HepG2 (cell line): ENCODE measurements around the gene SDHAF3. TPM values are rescaled to one million over a fixed set of nuclear protein-coding genes. Genes with fewer than 3 reads are reported as not detected.

ENCODE experiments used
- FOXC1 ChIP-seq: sonication (generic); formaldehyde crosslinking; IDR thresholded peaks from 2 replicates; pipeline ENCODE4 v1.8.0; 2022; ENCODE audit warnings: mild to moderate bottlenecking, missing genetic modification reagents, borderline replicate concordance
- HIVEP1 ChIP-seq: sonication (generic); formaldehyde crosslinking; IDR thresholded peaks from 2 replicates; pipeline ENCODE4 v1.4.0; 2020; ENCODE audit warnings: mild to moderate bottlenecking, missing genetic modification reagents
- HOXA5 ChIP-seq: sonication (generic); formaldehyde crosslinking; IDR thresholded peaks from 2 replicates; pipeline ENCODE4 v1.4.0; 2020; ENCODE audit warnings: missing genetic modification reagents
- KDM2A ChIP-seq: sonication (generic); formaldehyde crosslinking; IDR thresholded peaks from 2 replicates; pipeline ENCODE4 v1.4.0; 2020; ENCODE audit warnings: low read depth, missing genetic modification reagents, borderline replicate concordance
- KLF12 ChIP-seq: sonication (generic); formaldehyde crosslinking; IDR thresholded peaks from 2 replicates; pipeline ENCODE4 v1.4.0; 2020; ENCODE audit warnings: missing genetic modification reagents, borderline replicate concordance
- MAZ ChIP-seq, 2 experiments: sonication (generic) in 1 of 2; formaldehyde crosslinking in 1 of 2; IDR thresholded peaks; 2 replicates each; pipeline versions ENCODE4 v1.5.0 to v1.6.1; 2012 to 2020; ENCODE audit warnings: low read depth in 2 of 2, mild to moderate bottlenecking in 2 of 2, borderline replicate concordance in 1 of 2, improper control_type of control experiment in 1 of 2, low read length in 1 of 2, missing genetic modification reagents in 1 of 2, moderate library complexity in 1 of 2
- MIER2 ChIP-seq: IDR thresholded peaks from 2 replicates; pipeline ENCODE4 v1.6.1; 2016; ENCODE audit warnings: missing biosample characterization, missing genetic modification reagents
- SALL2 ChIP-seq: sonication (generic); formaldehyde crosslinking; IDR thresholded peaks from 2 replicates; pipeline ENCODE4 v1.8.1; 2023; ENCODE audit warnings: mild to moderate bottlenecking, missing genetic modification reagents, inconsistent platforms
- ZNF331 ChIP-seq: sonication (generic); formaldehyde crosslinking; IDR thresholded peaks from 2 replicates; pipeline ENCODE4 v1.4.0; 2020; ENCODE audit warnings: missing genetic modification reagents
- ZNF432 ChIP-seq: sonication (generic); formaldehyde crosslinking; IDR thresholded peaks from 2 replicates; pipeline ENCODE4 v1.5.0; 2020; ENCODE audit warnings: missing genetic modification reagents, mild to moderate bottlenecking, borderline replicate concordance
- ZNF513 ChIP-seq: sonication (generic); formaldehyde crosslinking; conservative IDR thresholded peaks from 2 replicates; pipeline ENCODE4 v1.5.0; 2020; ENCODE audit warnings: missing genetic modification reagents
- ZUFSP ChIP-seq: sonication (generic); formaldehyde crosslinking; IDR thresholded peaks from 2 replicates; pipeline ENCODE4 v1.9.0; 2021; ENCODE audit warnings: missing genetic modification reagents, mild to moderate bottlenecking, borderline replicate concordance
- polyA plus RNA-seq, 8 experiments: library from polyadenylated mRNA; depleted of rRNA in 3 of 8; stranded (reverse) in 7 of 8; unstranded in 1 of 8; fragments of >200 nt; fragmentation: Illumina TruSeq in 4 of 8; extraction: Trizol in 4 of 8; gene quantifications; 2 replicates each; pipeline versions ENCODE4 v1.2.1 to v1.2.3, GENCODE V29; 2011 to 2016; ENCODE audit warnings: low read depth in 4 of 8, missing spikeins in 1 of 8, mixed read lengths in 1 of 8; ENCODE audit not compliant: insufficient read depth in 1 of 8
- total RNA-seq, 5 experiments: library from RNA; depleted of rRNA; stranded (reverse); fragments of >200 nt; fragmentation: Illumina TruSeq; extraction: Trizol; gene quantifications; 2 replicates each; pipeline ENCODE4 v1.2.3, GENCODE V29; 2016; ENCODE audit warnings: low read depth in 1 of 5
- TF ChIP-seq, protein P1 (sequence below): sonication (generic); formaldehyde crosslinking; IDR thresholded peaks from 2 replicates; pipeline ENCODE4 v1.4.0; 2020; ENCODE audit warnings: mild to moderate bottlenecking, missing genetic modification reagents, borderline replicate concordance
- TF ChIP-seq, protein P2 (sequence below): sonication (generic); formaldehyde crosslinking; IDR thresholded peaks from 2 replicates; pipeline ENCODE4 v1.4.0; 2020; ENCODE audit warnings: missing genetic modification reagents
- TF ChIP-seq, protein P3 (sequence below): sonication (generic); formaldehyde crosslinking; IDR thresholded peaks from 2 replicates; pipeline ENCODE4 v1.9.0; 2022; ENCODE audit warnings: low read depth, missing genetic modification reagents

The SDHAF3 gene
- total and polyA plus RNA-seq, 2 of the 13 experiments (the other 11 are each of a cell fraction or from before 2014, with no cell fraction given) = 15.2 to 32.6 TPM

GRCh38 chr7:97117372-97118188 lies at the start of gene SDHAF3 (continued):
- TF ChIP-seq, protein P1, sequence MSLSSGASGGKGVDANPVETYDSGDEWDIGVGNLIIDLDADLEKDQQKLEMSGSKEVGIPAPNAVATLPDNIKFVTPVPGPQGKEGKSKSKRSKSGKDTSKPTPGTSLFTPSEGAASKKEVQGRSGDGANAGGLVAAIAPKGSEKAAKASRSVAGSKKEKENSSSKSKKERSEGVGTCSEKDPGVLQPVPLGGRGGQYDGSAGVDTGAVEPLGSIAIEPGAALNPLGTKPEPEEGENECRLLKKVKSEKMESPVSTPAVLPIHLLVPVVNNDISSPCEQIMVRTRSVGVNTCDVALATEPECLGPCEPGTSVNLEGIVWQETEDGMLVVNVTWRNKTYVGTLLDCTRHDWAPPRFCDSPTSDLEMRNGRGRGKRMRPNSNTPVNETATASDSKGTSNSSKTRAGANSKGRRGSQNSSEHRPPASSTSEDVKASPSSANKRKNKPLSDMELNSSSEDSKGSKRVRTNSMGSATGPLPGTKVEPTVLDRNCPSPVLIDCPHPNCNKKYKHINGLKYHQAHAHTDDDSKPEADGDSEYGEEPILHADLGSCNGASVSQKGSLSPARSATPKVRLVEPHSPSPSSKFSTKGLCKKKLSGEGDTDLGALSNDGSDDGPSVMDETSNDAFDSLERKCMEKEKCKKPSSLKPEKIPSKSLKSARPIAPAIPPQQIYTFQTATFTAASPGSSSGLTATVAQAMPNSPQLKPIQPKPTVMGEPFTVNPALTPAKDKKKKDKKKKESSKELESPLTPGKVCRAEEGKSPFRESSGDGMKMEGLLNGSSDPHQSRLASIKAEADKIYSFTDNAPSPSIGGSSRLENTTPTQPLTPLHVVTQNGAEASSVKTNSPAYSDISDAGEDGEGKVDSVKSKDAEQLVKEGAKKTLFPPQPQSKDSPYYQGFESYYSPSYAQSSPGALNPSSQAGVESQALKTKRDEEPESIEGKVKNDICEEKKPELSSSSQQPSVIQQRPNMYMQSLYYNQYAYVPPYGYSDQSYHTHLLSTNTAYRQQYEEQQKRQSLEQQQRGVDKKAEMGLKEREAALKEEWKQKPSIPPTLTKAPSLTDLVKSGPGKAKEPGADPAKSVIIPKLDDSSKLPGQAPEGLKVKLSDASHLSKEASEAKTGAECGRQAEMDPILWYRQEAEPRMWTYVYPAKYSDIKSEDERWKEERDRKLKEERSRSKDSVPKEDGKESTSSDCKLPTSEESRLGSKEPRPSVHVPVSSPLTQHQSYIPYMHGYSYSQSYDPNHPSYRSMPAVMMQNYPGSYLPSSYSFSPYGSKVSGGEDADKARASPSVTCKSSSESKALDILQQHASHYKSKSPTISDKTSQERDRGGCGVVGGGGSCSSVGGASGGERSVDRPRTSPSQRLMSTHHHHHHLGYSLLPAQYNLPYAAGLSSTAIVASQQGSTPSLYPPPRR (CRISPR knock-in tag) = peak; percentile 74; the same call in 1 of the 2 replicates
- peak; percentile 91 for TF ChIP-seq FOXC1
- peak; percentile 94; the same call in 1 of the 2 replicates for TF ChIP-seq ZNF331 (CRISPR knock-in tag)
- TF ChIP-seq, protein P2, sequence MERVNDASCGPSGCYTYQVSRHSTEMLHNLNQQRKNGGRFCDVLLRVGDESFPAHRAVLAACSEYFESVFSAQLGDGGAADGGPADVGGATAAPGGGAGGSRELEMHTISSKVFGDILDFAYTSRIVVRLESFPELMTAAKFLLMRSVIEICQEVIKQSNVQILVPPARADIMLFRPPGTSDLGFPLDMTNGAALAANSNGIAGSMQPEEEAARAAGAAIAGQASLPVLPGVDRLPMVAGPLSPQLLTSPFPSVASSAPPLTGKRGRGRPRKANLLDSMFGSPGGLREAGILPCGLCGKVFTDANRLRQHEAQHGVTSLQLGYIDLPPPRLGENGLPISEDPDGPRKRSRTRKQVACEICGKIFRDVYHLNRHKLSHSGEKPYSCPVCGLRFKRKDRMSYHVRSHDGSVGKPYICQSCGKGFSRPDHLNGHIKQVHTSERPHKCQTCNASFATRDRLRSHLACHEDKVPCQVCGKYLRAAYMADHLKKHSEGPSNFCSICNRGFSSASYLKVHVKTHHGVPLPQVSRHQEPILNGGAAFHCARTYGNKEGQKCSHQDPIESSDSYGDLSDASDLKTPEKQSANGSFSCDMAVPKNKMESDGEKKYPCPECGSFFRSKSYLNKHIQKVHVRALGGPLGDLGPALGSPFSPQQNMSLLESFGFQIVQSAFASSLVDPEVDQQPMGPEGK (CRISPR knock-in tag) = peak; percentile 74
- TF ChIP-seq HIVEP1 = peak; percentile 71
- peak; percentile 98 for TF ChIP-seq KDM2A (CRISPR knock-in tag)
- TF ChIP-seq ZUFSP (CRISPR knock-in tag) = no peak
- peak; percentile 99 for TF ChIP-seq KLF12 (CRISPR knock-in tag)
- TF ChIP-seq ZNF432 (CRISPR knock-in tag) = no peak
- TF ChIP-seq HOXA5 (CRISPR knock-in tag) = peak; percentile 82
- no peak for TF ChIP-seq ZNF513 (CRISPR knock-in tag)
- TF ChIP-seq MAZ (IDR thresholded peaks at IDR 0.05; ENCODE audit: borderline replicate concordance, low read depth, low read length) = 0 out of 2 replicates have a peak, but pooled peaks have one; percentile 49
- peak; percentile 50 for TF ChIP-seq MAZ (CRISPR knock-in tag; IDR thresholded peaks at IDR 0.05; ENCODE audit: low read depth)
- TF ChIP-seq SALL2 (CRISPR knock-in tag) = no peak; the same call in 1 of the 2 replicates
- TF ChIP-seq, protein P3, sequence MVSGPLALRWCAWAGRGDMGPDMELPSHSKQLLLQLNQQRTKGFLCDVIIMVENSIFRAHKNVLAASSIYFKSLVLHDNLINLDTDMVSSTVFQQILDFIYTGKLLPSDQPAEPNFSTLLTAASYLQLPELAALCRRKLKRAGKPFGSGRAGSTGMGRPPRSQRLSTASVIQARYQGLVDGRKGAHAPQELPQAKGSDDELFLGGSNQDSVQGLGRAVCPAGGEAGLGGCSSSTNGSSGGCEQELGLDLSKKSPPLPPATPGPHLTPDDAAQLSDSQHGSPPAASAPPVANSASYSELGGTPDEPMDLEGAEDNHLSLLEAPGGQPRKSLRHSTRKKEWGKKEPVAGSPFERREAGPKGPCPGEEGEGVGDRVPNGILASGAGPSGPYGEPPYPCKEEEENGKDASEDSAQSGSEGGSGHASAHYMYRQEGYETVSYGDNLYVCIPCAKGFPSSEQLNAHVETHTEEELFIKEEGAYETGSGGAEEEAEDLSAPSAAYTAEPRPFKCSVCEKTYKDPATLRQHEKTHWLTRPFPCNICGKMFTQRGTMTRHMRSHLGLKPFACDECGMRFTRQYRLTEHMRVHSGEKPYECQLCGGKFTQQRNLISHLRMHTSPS = no peak
- peak; percentile 83 for TF ChIP-seq MIER2 (CRISPR knock-in tag)
